Fibroblast of skin of back (primary cell): Measurements from ENCODE around the gene PARD3.
"Not testable (repeated sequence)": the region's sequence is repeated elsewhere in the genome, so short reads cannot be mapped to it uniquely, and the experiment has no call there.

Experiments
- DNase-seq: peaks from one replicate; pipeline ENCODE4 v3.0.0-alpha.2; 2013

Gene PARD3

DNA sequence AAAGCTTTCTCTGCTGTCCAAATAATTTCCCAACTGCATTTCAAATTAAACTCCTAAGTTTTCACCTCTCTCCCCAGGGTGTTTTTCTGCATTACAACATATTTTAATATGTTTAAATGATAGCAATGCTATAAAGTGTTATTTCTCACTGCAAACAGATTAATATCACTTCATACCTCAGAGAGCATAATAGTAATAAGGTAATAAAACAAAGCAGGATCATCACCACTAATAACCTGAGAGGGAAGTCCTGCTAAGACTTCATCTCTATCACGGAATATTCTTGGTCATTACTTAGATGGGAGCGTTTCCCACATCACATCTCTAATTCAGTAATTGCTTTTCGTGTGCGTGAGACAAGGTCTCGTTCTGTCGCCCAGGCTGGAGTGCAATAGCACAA is 168.8 kb downstream of the PARD3 start:
- no peak for DNase-seq

DNA sequence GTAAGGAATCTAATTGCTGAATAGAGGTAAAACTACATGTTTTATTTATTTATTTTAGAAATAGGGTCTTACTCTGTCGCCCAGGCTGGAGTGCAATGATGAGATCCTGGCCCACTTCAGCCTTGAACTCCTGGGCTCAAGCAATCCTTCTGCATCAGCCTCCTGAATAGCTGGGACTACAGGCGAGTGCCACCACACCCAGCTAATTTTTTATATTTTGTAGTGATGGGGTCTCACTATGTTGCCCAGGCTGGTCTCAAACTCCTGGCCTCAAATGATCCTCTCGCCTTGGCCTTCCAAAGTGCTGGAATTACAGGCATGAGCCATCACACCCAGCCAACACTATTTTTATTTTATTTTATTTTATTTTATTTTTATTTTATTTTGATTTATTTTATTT is 170.3 kb downstream of the PARD3 start:
- not testable (repeated sequence) for DNase-seq

DNA sequence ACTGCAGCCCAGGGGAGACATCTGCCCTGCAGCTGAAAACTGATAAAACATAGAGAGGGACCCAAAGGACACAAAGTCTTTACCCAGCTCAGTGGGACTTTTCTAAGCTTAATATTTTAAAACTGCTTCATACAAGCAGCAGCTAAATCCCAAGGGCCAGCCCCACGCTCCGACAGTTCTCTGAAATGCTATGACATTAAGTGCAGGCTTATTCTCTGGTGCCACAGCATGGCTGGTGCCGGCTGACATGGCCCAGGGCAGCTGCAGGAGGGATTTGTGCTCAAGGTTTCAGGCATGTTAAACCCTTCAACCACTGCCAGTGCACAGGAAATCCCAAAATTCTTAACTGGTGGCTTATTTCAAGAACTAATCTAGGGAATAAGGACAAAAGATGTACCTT is 170.9 kb downstream of the PARD3 start:
- DNase-seq, result no peak

DNA sequence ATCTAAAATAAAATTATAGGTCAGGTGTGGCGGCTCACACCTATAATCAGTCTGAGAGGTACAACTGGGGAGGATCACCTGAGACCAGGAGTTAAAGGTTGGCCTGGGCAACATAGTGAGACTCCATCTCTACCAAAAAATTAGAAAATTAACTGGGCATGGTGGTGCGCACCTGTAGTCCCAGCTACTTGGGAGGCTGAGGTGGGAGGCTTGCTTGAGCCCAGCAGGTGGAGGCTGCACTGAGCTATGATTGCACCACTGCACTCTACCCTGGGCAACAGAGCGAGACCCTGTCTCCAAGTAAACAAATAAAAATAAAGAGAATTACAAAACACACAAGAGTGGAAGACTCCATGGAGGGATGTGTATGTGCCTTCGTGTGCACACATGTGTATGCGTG is 171.5 kb downstream of the PARD3 start:
- no peak for DNase-seq

DNA sequence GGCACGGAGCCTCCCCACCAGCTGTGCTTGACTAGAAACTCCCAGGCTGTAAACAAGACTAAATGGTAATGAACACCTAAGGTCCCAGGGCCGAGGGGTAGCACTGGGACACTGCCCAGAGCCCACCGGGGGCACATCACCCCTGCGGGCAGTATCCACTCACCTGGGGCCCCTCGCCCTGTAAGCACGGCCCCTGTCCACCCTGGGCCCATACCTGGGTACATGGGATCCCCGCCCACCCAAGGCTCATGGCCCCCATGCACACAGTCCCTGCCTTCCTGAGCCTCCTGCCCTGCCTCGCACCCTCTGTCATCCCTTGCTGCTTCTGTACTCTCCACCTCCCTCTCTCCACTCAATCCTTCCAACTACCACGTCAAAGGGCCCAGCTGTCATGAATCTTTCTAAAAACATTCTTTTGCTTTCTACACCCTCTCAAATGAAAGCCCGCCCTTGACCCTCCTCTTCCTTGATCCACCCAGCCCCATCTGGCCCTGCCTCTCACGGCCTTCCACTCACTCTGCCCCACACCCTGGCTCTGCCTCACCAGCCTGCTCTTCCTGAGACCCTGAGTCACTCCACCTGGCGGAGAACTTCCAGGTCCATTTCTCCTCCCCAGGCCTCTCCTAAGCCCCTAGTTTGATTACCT is 173.1 kb downstream of the PARD3 start:
- peak; percentile 15 for DNase-seq

DNA sequence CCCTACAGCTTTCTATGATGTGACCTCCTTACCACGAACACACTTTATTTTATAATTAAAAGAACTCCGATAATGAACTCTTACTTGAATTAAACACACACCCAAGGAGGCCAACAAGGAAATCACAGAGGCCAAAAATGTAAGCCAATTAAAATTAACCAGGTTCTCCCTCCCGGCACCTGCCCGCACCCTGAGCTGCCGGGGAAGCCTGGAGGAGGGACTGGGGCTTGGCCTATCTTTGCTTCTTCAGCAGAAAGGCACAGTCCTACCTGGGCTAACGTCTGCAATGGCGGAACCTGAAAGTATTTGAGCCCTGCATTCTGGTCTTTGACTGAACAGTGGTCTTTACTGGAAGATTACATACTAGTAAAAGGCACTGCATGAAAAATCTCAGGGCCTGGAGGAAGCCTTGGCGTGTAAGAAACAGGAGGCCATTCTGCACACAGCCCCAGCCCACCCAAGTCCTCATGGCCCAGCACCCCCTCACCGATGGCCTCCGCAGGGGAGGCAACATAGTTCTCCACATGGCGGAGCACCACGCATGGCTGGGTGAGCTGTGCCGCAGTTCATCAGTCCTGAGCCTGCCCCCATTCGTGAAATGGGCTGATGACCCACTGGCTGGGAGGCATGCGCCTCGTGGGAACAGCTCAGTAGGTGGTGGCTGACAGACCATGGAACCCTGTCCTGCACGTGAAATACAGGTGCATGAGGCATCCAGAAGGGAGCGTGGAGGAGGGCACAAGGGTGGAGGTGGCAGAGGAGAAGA is 173.8 kb downstream of the PARD3 start:
- no peak for DNase-seq

DNA sequence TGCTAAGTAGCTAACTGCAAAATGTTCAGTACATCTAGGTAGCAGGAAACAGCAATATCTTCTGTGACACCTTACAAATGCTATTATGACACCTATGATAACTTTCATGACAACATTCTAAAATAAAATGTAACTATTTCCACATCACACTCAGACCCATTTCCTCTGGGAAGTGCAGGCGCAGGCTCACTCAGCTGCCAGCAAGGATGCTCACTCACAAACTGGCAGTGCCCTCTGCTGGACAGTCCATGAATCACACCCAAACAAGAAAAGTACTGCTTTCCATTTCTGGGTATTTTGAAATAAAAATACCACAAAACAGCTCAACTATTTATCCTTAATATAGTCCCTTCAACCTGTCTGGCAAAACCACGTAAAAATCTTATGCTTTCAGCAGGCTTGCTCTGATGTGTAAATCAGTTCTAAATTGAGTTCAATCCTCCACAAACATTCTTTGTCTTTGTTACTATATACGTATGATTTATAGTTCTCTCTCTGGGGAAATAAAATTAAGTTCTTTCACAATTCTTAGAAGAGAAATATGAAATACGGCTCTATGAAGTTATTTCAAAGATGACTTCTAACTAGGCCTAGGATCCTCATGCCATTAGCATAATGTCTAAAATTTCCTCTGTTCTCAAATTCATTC is 176.6 kb downstream of the PARD3 start:
- peak; percentile 74 for DNase-seq

DNA sequence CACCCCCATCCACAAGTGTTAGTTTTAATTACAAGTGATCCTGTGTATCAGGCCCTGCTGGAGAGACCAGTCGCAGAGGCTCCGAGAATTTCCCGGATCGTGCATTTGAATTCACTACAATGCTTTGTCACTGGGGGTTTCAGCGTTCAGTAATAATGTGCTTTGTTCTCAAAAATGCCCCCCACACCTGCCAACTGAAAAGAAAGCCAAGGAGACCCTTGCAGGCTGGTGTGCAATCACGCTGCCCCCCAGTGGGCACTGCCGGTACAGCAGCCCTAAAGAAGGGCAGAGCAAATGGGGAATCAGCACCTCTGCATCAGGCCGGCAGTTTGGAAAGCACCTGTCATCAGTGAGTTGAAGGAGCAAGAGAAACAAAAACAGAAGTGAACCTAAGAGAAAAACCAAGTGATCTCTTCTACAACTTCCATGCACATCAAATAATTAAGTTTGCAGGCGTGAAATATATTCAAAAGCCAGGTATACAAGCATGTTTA is 177.6 kb downstream of the PARD3 start:
- peak; percentile 26 for DNase-seq

DNA sequence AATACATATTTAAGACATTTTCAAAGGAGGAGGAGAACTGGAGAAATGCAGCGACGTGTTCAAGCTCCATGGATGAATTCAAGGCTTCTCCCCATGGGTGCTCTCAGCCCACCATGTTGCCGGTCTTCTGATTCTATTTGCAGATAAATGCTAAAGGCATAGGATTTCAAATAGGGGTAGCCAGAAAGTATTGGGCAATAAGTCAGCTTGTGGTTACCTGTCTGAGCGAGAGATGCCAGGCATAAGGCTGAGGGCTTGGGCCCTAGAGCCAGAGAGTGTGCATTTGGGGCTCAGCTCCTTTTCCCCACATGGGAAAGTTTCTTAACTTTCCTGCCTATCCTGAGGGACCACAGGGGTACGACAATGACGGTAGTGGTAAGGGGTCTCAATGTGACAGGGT is 180.0 kb downstream of the PARD3 start:
- DNase-seq, result no peak

DNA sequence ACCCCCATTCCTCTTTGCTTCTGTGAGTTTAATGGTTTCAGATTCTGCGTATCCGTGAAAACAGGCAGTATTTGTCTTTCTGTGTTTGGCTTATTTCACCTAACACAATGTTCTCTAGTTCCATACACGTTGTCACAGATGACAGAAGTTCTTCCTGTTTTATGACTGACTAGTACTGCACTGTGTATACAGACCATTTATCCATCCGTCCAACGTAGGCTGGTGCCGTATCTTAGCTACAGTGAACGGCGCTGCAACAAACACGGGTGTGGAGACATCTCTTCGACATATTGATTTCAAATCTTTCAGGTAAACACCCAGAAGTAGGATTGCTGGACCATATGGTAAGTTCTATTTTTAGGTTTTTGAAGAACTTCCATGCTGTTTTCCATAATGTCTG is 181.7 kb downstream of the PARD3 start:
- DNase-seq, result no peak

DNA sequence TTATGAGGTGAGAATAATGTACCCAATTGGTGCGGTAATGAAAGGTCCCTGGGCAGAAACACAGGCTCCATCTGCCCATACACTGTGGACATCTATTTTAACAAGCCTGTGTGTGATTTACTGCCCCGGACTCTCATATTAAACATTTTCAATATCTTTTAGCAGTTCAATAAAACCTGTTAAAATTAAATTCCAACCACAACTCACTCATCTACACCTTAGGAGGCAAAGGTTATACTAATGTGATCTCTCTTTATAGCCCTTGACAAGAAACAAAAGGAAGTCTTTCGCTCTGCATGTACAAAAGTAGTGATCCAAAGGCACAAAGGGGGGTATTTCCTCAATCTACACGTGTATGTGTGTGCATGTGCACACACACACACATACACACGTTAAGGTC is 186.0 kb downstream of the PARD3 start:
- DNase-seq, result no peak

DNA sequence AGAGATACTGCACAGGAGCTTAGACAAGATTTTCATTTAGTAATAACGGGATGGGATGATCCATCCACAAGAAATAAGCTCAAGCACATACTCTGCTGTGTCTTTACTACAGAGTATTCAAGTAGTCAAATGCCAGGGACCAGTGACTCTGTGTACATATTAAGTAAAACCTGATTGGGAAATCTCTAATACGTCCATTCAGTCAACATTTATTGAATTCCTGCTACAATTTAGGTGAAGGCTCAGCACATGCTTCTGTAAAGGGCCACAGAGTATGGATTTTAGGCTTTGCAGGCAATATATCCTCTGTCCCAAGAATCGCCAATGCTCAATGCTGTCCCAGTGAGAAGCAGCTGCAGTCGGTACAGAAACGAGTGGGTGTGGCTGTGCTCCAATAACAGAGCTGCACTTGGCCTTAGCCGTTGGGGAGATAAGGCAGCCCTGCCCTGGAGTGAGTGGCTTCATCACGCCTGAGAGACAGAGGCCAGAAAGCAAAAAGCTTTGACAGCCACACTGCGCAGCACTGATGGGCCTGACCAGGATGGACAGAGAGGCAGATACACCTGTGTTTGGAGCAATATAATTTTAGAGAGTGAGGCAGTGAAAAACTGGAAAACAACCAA is 186.8 kb downstream of the PARD3 start:
- no peak for DNase-seq

DNA sequence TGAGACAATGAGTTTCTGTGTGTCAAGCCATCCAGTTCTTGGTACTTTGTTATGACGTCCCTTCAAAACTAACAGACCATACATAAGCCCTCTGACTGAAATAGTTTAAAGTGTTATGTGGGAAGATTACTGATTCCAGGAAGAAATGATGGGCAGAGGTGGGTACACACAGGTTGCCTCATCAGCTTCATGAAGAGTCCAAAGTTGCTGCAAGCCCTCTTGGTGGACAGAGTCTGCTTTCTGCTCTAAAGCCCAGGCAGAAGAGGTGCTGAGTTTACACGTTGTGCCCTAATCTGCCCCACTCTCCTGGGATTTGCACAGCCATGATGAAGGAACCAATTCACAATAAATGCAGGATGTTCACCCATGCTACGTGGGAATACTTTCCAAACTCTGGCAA is 187.4 kb downstream of the PARD3 start:
- DNase-seq, result no peak

DNA sequence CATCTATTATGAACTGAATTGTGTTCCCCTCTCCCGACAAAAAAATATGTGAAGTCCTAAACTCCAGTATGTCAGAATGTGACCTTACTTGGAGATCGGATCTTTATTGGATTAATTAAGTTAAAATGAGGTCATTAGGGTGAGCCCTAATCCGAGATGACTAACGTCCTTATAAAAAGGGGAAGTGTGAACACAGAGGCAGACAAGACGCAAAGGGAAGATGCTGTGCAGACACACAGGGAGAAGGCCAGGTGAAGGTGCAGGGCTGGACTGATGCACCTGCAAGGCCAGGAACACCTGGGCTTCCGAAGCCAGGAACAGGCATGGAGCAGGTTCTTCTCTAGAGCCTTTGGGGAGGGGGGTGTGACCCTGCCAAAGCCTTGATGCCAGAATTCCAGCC is 187.8 kb downstream of the PARD3 start:
- DNase-seq, result no peak

DNA sequence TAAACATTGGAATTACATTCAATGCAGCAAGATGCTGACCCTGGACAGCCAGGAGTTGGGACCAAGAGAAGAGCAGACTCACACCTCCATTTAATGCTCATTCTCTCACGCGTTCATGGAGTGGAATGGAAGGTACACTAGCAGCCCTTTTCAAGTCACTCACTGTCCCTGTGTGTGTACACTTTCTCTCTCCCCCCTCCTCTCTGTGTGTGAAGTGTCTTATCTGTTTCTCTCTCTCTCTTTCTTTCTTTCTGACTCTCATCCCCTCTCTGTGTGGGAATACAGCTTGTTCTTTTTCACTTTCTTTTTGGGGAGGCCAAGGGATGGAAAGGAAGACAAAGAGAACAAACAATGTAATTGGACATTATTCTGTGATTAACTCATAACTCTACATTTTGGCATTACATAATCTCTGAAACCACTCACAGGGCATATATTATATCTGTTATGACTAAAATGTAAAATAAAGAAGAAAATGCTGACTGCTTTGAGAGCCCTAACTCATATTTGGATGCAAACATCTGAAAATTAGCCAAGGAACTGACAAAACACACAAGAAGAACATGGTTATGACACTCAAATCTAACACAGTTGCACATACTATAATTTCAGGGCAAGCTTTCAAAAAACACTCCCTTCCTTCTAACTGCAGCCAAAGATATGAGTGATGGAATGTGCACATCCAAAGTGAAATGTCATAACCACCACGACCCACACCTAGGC is 188.8 kb downstream of the PARD3 start:
- peak; percentile 20 for DNase-seq

DNA sequence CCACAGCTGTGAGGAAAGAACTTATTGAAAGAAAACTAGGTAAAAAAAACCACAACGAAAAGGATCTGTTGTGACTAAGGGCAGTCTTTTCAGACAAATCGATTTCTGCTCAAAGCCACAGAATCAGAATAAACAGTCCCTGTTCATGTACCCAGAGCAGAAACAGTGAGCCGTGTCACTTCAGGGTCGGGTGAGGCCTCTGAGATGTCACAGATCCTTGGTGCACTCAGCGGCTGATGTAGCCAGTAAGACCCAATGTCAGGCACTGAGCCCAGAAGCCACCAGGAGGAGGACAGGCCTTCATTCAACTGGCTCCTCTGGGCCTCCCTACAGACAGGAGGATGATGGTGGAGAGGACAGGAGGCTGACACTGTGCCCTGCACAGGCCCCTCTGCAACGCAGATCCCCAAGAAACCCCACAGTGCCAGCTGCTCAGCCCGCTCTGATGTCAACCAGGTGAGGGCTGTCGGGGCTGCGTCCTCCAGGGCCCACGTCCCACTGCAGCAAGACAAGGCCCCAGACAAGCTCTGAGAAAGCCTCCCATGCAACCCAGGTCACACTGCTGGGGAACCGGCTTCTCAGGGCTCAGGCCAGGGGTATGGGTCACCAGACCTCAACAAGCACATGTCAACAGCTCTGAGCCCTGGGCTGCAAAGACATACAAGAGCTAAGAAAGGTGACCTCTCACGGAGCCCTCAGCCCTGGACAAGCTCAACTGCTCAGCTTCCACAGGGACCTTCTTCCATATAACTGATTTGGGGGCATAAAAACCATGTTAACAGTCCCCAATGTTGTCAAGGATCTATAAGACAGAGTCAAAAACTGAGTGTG is 190.6 kb downstream of the PARD3 start:
- DNase-seq, result no peak

DNA sequence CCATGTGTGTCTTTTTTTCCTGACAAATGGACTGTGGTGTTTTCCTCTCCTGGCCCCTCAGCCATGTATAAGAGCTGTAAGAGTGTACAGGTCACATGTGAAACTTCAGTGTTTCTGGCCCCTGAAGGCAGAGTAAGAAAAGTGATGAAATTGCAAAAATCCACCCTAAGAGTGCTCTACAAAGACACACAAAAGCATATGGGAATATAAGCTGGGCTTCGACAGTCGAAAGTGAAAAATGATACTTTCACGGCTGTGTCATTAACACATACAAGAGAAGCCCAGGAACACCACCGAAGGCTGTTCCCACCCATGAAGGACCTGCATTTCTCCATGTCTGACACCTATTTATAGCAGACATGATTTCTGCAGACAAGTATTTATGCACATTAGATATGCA is 192.2 kb downstream of the PARD3 start:
- DNase-seq, result no peak

DNA sequence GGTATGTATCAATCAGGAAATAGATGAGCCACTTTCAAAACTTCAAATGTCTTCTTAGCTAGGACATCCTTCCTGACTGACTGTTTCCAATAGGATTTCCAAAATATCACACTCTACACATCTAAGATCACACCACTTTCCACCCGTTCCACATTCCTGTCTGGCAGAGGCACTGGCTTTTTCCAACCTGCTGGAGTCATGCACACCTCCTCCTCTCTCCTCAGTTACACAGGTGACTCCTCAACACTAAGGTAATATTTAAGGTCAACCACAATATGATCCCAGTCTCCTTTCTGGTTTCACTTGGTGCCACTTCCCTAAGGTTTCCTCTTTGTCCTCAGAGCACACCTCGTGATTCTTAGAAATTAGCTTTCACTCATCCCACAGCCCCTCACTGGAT is 196.5 kb downstream of the PARD3 start:
- DNase-seq, result no peak

DNA sequence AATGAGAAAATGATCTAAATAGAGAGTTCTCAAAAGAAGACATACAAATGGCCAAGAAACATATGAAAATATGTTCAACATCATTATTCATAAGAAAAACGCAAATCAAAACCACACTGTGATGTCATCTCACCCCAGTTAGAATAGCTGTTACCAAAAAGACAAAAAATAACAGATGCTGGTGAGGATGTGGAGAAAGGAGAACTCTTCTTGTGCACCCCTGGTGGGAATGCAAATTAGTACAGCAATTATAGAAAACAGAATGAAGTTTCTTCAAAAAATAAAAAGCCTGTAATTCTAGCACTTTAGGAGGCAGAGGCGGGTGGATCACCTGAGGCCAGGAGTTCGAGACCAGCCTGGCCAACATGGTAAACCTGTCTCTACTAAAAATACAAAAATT is 199.3 kb downstream of the PARD3 start:
- peak; percentile 72 for DNase-seq

DNA sequence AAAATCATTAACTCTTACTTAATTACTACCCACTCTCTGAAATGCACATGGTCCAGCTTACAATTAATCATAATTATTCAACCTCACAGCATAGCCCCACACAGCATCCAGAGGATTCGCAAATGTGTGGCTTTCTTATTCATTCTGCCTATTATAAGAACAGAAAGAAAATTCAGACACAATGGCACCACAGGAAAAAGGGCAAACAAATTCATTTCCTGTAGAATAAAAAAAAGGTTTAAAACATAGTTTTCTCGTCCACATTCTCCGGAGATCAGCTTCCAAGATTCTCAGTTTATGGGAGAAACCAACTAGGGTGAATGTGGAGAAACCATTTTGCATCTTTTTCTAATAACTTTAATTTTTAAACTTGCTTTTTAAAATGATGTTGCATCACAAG is 201.6 kb downstream of the PARD3 start:
- no peak for DNase-seq

DNA sequence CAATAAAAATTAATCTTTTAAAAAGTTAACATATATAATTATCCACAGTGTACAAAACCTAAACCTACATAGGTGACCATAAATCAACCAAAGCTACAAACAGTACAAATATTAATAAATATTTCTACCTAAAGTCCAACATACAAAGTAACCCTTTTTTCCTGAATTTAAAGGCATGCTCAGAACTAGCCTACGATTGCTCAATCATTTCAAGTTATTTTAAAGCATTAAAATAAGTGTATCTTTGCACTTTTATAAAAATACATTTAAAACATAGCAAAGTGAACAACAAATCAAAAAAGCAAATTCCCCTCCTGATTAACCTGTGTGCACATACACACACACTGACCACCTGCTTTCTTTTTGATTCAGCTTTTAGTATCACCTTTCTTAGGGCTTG is 202.2 kb downstream of the PARD3 start:
- DNase-seq, result no peak

DNA sequence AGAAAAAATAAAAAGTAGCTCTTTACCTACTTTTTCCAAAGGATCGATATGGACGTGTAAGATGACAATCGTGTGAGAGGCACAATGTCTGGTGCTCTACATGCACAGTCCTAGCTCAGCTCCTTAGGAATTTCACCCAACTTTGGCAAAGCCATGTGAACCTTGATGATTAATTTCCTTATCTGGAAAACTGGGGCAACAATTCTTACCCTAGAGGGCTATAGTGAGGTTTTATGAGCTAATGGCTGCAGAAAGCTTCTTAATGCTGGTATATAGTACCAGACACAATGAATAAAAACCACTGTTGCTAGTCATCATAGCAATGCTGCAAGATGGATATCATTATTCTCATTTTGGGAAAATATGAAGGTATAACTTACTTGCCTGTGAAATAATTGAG is 202.7 kb downstream of the PARD3 start:
- peak; percentile 31 for DNase-seq
